Measurements from ENCODE around the gene GPR32.
A peak's percentile ranks its signal among the peaks of the same experiment; 100 is the strongest.
"Not testable (repeated sequence)": the region's sequence is repeated elsewhere in the genome, so short reads cannot be mapped to it uniquely, and the experiment has no call there.

The GPR32 gene

DNA sequence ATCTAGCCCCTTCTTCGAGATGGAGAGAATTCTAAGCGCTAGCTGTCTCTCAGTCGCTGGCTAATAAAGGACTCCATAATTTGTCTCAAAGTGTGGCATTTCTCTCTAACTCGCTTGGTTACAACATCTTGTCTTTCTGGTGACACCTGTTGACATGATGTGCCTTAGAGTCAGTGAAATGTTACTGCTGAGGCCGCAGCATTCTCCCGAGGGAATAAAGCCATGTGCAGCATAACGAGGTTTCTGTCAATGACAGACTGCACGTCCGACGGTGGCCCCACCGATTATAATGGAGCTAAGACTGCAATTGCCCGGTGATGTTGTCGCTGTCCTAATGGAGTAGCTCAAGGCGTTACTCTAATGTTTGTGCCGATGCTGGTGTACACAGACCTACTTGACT is 20.3 kb upstream of the GPR32 start:
- DNase-seq = no peak

- no peak for DNase-seq
Measured at GRCh38 chr19:50753879-50754278, 16.4 kb upstream of the GPR32 start.

- not testable (repeated sequence) for DNase-seq
Measured at GRCh38 chr19:50756244-50756643, 14.0 kb upstream of the GPR32 start.

DNA sequence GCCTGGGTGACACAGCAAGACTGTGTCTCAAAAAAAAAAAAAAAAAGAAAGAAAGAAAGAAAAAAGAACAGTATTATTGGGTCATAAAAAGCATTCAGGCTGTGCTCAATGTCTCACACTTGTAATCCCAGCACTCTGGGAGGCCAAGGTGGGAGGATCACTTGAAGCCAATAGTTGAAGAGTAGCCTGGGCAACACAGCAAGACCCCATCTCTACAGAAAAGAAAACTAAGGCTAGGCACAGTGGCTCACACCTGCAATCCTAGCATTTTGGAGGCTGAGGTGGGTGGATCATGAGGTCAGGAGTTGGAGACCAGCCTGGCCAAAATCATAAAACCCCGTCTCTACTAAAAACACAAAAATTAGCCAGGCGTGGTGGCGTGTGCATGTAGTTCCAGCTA is 12.6 kb upstream of the GPR32 start:
- not testable (repeated sequence) for DNase-seq

- not testable (repeated sequence) for DNase-seq
Measured at GRCh38 chr19:50759076-50759475, 11.2 kb upstream of the GPR32 start.

- peak; percentile 11 for DNase-seq
Measured at GRCh38 chr19:50759886-50760285, 10.4 kb upstream of the GPR32 start.

DNA sequence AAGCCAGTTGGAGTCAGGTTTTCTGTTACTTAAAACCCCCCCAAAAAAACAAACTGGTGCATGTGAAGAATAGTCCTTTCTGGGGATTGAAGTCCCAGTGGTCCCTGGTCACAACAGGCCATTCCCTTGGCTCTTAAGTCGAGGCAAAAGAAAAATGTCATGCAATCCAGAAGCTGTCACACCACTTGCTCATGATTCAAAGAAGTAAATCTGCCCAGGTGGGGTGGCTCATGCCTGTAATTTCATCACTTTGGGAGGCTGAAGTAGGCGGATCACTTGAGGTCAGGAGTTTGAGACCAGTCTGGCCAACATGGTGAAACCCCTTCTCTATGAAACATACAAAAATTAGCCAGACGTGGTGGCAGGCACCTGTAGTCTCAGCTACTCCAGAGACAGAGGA is 8.8 kb upstream of the GPR32 start:
- not testable (repeated sequence) for DNase-seq

DNA sequence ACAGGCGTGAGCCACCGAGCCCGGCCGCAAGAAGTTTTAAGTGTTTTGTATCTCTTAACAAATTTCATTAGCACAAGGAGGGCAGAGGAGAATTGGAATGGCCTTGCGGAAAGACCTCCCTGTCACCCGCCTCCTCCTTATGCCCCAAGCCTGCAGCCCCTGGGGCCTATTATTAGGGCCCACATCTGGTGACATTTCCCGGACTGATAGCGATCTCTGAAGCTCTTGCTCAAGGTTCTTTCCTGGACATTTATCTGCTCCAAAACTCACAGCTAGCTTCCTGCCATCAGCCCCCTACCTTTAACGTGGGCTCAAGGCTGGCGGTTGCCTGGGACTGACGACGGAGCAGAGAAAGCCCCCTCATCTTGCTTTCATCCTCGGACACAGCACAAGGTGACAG is 6.7 kb upstream of the GPR32 start:
- not testable (repeated sequence) for DNase-seq

DNA sequence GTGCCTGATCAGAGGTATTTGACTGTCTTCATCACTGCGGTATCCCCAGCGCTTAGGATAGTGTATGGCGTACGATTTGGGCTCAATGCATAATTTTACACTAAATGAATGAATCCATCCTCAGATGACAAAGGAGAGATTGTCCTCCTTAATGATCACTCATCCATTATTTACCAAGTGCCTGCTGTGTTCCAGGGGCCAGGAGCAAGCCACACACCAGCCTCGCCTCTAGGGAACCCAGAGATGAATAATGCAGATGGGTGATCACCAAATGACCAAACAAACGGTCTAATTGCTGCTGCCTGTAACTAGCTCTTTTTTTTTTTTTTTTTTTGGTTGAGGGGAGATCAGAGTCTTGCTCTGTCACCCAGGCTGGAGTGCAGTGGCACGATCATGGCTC is 5.9 kb upstream of the GPR32 start:
- DNase-seq = no peak

DNA sequence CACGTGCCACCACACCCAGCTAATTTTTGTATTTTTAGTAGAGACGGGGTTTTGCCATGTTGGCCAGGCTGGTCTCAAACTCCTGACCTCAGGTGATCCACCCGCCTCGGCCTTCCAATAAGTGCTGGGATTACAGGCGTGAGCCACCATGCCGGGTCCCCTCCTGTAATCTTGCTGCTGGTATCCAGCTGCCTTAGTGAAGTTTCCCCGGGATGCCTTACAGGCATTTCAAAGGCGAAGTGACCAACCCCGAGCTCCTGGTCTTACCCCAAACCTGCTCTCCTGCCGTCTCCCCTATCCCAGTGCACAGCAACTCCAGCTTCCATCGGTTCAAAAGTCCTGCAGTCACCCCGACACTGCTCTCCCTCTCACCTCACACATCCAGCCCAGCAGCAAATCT is 3.5 kb upstream of the GPR32 start:
- DNase-seq = not testable (repeated sequence)

DNA sequence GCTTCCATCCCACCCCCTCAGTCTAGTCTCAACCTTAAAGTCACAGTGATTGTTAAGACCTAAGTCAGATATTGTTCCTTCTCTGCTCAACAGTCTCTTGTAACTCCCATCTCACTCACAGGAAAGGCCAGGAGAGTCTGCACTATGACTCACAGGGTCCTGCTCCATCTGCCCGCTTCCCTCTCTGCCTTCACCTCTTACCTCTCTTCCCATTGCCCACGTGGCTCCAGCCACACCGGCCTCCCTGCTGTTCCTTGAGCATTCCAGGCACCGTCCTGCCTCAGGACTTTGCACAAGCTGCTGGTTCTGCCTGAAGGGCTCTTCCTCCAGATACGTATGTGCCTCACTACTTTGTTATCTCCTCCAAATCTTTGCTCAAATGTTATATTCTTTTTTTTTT is 3.0 kb upstream of the GPR32 start:
- DNase-seq = not testable (repeated sequence)

GRCh38 chr19:50768277-50768676 is 2.0 kb upstream of the GPR32 start:
- no peak for DNase-seq

DNA sequence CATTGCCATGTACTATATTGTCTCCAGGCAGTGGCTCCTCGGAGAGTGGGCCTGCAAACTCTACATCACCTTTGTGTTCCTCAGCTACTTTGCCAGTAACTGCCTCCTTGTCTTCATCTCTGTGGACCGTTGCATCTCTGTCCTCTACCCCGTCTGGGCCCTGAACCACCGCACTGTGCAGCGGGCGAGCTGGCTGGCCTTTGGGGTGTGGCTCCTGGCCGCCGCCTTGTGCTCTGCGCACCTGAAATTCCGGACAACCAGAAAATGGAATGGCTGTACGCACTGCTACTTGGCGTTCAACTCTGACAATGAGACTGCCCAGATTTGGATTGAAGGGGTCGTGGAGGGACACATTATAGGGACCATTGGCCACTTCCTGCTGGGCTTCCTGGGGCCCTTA is 624 bp downstream of the GPR32 start:
- no peak for DNase-seq

DNA sequence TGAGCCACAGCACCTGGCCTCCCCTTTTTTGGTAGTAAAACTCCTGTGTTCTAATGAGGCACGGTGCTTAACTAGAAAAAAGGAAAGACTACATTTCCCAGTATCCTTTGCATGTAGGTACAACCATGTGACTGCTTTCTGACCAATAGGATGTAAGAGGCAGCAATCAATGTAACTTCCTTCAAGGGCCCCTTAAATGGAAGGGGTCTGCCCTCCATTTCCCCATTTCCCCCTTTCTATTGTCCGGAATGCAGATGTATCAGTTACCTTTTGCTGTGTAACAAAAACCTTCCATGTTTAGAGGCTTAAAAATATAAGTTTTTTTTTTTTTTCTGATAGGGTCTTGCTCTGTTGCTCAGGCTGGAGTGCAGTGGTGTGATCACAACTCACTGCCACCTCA is 2.2 kb downstream of the GPR32 start:
- DNase-seq = peak; percentile 26

- DNase-seq = not testable (repeated sequence)
Measured at GRCh38 chr19:50772912-50773311, 2.6 kb downstream of the GPR32 start.

- DNase-seq = not testable (repeated sequence)
Measured at GRCh38 chr19:50773454-50773853, 3.2 kb downstream of the GPR32 start.

DNA sequence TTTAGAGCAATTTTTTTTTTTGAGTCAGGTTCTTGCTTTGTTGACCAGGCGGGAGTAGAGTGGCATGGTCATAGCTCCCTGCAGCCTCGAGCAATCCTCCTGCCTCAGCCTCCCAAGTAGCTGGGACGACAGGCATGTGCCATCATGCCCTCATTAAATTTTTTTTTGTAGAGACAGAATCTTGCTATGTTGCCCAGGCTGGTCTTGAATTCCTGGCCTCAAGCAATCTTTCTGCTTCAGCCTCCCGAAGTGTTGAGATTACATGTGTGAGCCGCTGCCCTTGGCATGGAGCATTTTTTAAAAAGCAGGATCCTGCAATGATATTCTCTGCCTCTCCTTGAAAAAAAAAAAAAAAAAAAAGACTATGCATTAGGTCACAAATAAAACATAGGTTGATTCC is 5.9 kb downstream of the GPR32 start:
- no peak for DNase-seq

DNA sequence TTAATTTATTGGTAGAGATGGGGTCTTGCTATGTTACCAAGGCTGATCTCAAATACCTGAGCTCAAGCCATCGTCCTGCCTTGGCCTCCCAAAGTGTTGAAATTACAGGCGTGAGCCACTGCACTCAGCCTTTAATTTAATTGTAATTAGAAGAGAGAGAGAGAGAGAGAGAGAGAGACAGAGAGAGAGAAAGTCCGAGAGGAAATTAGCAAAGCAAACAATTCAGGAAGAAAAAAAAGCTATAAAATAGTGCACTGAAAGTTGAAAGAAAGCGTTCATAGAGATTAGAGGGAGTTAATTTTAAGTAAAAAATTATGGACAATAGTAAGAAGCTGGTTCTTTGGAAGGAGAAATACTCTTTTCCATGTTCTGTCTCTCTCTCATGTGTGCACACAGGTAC is 7.0 kb downstream of the GPR32 start:
- no peak for DNase-seq

GRCh38 chr19:50777830-50778303 is 7.6 kb downstream of the GPR32 start:
- no peak for DNase-seq

- DNase-seq = no peak
Measured at GRCh38 chr19:50778906-50779430, 8.7 kb downstream of the GPR32 start.

GRCh38 chr19:50779504-50780457 is 9.5 kb downstream of the GPR32 start:
- no peak for DNase-seq

DNA sequence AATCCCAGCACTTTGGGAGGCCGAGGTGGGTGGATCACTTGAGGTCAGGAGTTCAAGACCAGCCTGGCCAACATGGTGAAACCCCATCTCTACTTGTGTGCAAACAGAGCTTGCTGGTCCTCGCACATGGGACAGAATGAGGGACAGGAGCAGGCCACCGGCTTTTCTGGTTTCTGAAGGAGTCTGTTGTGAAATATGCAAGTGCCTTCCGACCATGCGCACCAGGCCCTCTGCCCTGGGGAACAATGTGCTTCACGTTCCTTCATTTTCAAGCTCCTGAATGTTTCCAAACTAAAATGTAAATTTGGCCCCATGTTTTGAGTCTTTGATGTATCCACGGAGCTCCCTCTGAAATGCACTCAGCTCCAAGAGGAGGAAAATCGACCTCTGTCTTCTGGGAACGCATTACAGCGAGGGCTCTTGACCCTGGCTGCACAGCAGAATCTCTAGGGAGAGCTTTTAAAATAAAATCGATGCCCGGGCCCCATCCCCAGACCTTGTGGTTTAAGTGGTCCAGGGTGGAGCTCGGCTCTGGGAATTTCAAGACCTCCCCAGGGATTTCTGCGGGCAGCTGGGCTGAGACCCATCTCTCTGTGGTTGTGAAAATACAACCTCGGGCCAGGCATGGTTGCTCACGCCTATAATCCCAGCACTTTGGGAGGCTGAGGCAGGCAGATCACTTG is 10.6 kb downstream of the GPR32 start:
- no peak for DNase-seq

GRCh38 chr19:50783848-50784152 is 13.5 kb downstream of the GPR32 start:
- not testable (repeated sequence) for DNase-seq

- DNase-seq = no peak
Measured at GRCh38 chr19:50784710-50785109, 14.4 kb downstream of the GPR32 start.
